ENCODE data around the gene FRYL. TPM values are rescaled to one million over a fixed set of nuclear protein-coding genes. Genes with fewer than 3 reads are reported as not detected.
A peak's percentile ranks its signal among the peaks of the same experiment; 100 is the strongest.

The FRYL gene
- total RNA-seq, 2 donors from 2014 or later, result 71.7 TPM

- Mint-ChIP-seq H3K36me3 (ENCODE audit: insufficient read depth in 2 of 2) (peaks cover 2 to 10% of the 10 kb centered on the region in 2 donors), H3K27ac (no peak overlapping the region), H3K4me3 (no peak overlapping the region), H3K4me1 (ENCODE audit: low read depth) (peaks cover 23% of the 10 kb centered on the region), H3K9me3 (peaks cover 4% of the 10 kb centered on the region in 2 donors), H3K27me3 (ENCODE audit: low read depth) (no peaks in the 10 kb centered on the region)
- DNase-seq (no peak), ATAC-seq (replicated peaks in 1 of 2) (no peak)
Measured at GRCh38 chr4:48670587-48670986, 109.5 kb downstream of the FRYL start.

GRCh38 chr4:48669086-48669485, 111.0 kb downstream of the FRYL start:
- Mint-ChIP-seq H3K4me1 (ENCODE audit: low read depth) (peaks cover 23% of the 10 kb centered on the region), H3K9me3 (peaks cover 4% of the 10 kb centered on the region in 2 donors), H3K36me3 (ENCODE audit: insufficient read depth in 2 of 2) (peaks cover 2 to 10% of the 10 kb centered on the region in 2 donors), H3K27me3 (ENCODE audit: low read depth) (no peaks in the 10 kb centered on the region), H3K4me3 (no peak overlapping the region), H3K27ac (no peak overlapping the region)
- ATAC-seq (replicated peaks in 1 of 2), result no peak
- no peak for DNase-seq

- H3K4me3 Mint-ChIP-seq, result no peak overlapping the region
- H3K36me3 Mint-ChIP-seq (ENCODE audit: insufficient read depth in 2 of 2), result peaks cover 3 to 15% of the 10 kb centered on the region in 2 donors
- H3K27ac Mint-ChIP-seq, result no peak overlapping the region
- peaks cover 4% of the 10 kb centered on the region in 2 donors for H3K9me3 Mint-ChIP-seq
- peaks cover 21% of the 10 kb centered on the region for H3K4me1 Mint-ChIP-seq (ENCODE audit: low read depth)
- ATAC-seq (replicated peaks in 1 of 2) (no peak), DNase-seq (no peak)
- no peaks in the 10 kb centered on the region for H3K27me3 Mint-ChIP-seq (ENCODE audit: low read depth)
Measured at GRCh38 chr4:48668254-48669017, 111.6 kb downstream of the FRYL start.

- no peak for DNase-seq
- Mint-ChIP-seq H3K27me3 (ENCODE audit: low read depth) (no peaks in the 10 kb centered on the region), H3K4me3 (no peak overlapping the region), H3K9me3 (peaks cover 4% of the 10 kb centered on the region in 2 donors), H3K36me3 (ENCODE audit: insufficient read depth in 2 of 2) (peaks cover 3 to 18% of the 10 kb centered on the region in 2 donors), H3K27ac (no peak overlapping the region), H3K4me1 (ENCODE audit: low read depth) (peaks cover 14% of the 10 kb centered on the region)
- ATAC-seq (replicated peaks in 1 of 2), result no peak
Measured at GRCh38 chr4:48667148-48667547, 112.9 kb downstream of the FRYL start.

- ATAC-seq (replicated peaks in 1 of 2), result peak; percentile 64 to 76
- Mint-ChIP-seq H3K9me3 (peaks cover 2 to 5% of the 10 kb centered on the region in 2 donors), H3K36me3 (ENCODE audit: insufficient read depth in 2 of 2) (peaks cover 2 to 17% of the 10 kb centered on the region in 2 donors), H3K27me3 (ENCODE audit: low read depth) (no peaks in the 10 kb centered on the region), H3K27ac (peak overlapping the region; percentile 42), H3K4me3 (peak overlapping the region in 1 of 2 donors; percentile 47), H3K4me1 (ENCODE audit: low read depth) (peaks cover 21% of the 10 kb centered on the region)
- no peak for DNase-seq
Measured at GRCh38 chr4:48665555-48666186, 114.4 kb downstream of the FRYL start.

GRCh38 chr4:48664938-48665337, 115.1 kb downstream of the FRYL start:
- ATAC-seq (replicated peaks in 1 of 2) (no peak), DNase-seq (no peak)
- Mint-ChIP-seq H3K9me3 (peaks cover 0 to 2% of the 10 kb centered on the region in 2 donors), H3K4me3 (no peak overlapping the region), H3K4me1 (ENCODE audit: low read depth) (peaks cover 21% of the 10 kb centered on the region), H3K27me3 (ENCODE audit: low read depth) (no peaks in the 10 kb centered on the region), H3K36me3 (ENCODE audit: insufficient read depth in 2 of 2) (peaks cover 1 to 15% of the 10 kb centered on the region in 2 donors), H3K27ac (no peak overlapping the region)

- peaks cover 0 to 2% of the 10 kb centered on the region in 2 donors for H3K9me3 Mint-ChIP-seq
- H3K27ac Mint-ChIP-seq, result no peak overlapping the region
- peaks cover 15% of the 10 kb centered on the region for H3K4me1 Mint-ChIP-seq (ENCODE audit: low read depth)
- no peak for ATAC-seq (replicated peaks in 1 of 2)
- H3K36me3 Mint-ChIP-seq (ENCODE audit: insufficient read depth in 2 of 2), result peaks cover 1 to 17% of the 10 kb centered on the region in 2 donors
- no peaks in the 10 kb centered on the region for H3K27me3 Mint-ChIP-seq (ENCODE audit: low read depth)
- DNase-seq, result no peak
- no peak overlapping the region for H3K4me3 Mint-ChIP-seq
Measured at GRCh38 chr4:48661391-48661790, 118.7 kb downstream of the FRYL start.

GRCh38 chr4:48660347-48660746, 119.7 kb downstream of the FRYL start:
- H3K4me1 Mint-ChIP-seq (ENCODE audit: low read depth), result peaks cover 9% of the 10 kb centered on the region
- peaks cover 1 to 17% of the 10 kb centered on the region in 2 donors for H3K36me3 Mint-ChIP-seq (ENCODE audit: insufficient read depth in 2 of 2)
- H3K27ac Mint-ChIP-seq, result no peak overlapping the region
- no peak overlapping the region for H3K4me3 Mint-ChIP-seq
- H3K27me3 Mint-ChIP-seq (ENCODE audit: low read depth), result no peaks in the 10 kb centered on the region
- H3K9me3 Mint-ChIP-seq, result peaks cover 0 to 2% of the 10 kb centered on the region in 2 donors
- ATAC-seq (replicated peaks in 1 of 2), result no peak
- no peak for DNase-seq

- H3K4me3 Mint-ChIP-seq, result peak overlapping the region; percentile 8 to 76
- ATAC-seq (replicated peaks in 1 of 2) (no peak), DNase-seq (no peak)
- no peaks in the 10 kb centered on the region for H3K27me3 Mint-ChIP-seq (ENCODE audit: low read depth)
- no peak overlapping the region for H3K27ac Mint-ChIP-seq
- H3K4me1 Mint-ChIP-seq (ENCODE audit: low read depth), result peaks cover 44% of the 10 kb centered on the region
- no peaks in the 10 kb centered on the region for H3K9me3 Mint-ChIP-seq
- H3K36me3 Mint-ChIP-seq (ENCODE audit: insufficient read depth in 2 of 2), result no peaks in the 10 kb centered on the region
Measured at GRCh38 chr4:48654015-48654664, 125.9 kb downstream of the FRYL start.

GRCh38 chr4:48653217-48654014, 126.7 kb downstream of the FRYL start:
- no peaks in the 10 kb centered on the region for H3K27me3 Mint-ChIP-seq (ENCODE audit: low read depth)
- peak; percentile 32 to 62 for ATAC-seq (replicated peaks in 1 of 2)
- peaks cover 44% of the 10 kb centered on the region for H3K4me1 Mint-ChIP-seq (ENCODE audit: low read depth)
- DNase-seq, result no peak
- H3K4me3 Mint-ChIP-seq, result peak overlapping the region; percentile 8 to 35
- no peak overlapping the region for H3K27ac Mint-ChIP-seq
- no peaks in the 10 kb centered on the region for H3K36me3 Mint-ChIP-seq (ENCODE audit: insufficient read depth in 2 of 2)
- H3K9me3 Mint-ChIP-seq, result no peaks in the 10 kb centered on the region

GRCh38 chr4:48651914-48652313, 128.2 kb downstream of the FRYL start:
- Mint-ChIP-seq H3K36me3 (ENCODE audit: insufficient read depth in 2 of 2) (no peaks in the 10 kb centered on the region), H3K4me1 (ENCODE audit: low read depth) (peaks cover 44% of the 10 kb centered on the region)

GRCh38 chr4:48649505-48649904, 130.6 kb downstream of the FRYL start:
- H3K9me3 Mint-ChIP-seq, result no peaks in the 10 kb centered on the region
- ATAC-seq (replicated peaks in 1 of 2), result no peak

More at GRCh38 chr4:48651914-48652313, 128.2 kb downstream of the FRYL start:
- Mint-ChIP-seq H3K27me3 (ENCODE audit: low read depth) (no peaks in the 10 kb centered on the region), H3K9me3 (no peaks in the 10 kb centered on the region), H3K4me3 (no peak overlapping the region), H3K27ac (no peak overlapping the region)
- ATAC-seq (replicated peaks in 1 of 2) (peak; percentile 39 to 49), DNase-seq (no peak)

More at GRCh38 chr4:48649505-48649904, 130.6 kb downstream of the FRYL start:
- DNase-seq, result no peak
- no peaks in the 10 kb centered on the region for H3K27me3 Mint-ChIP-seq (ENCODE audit: low read depth)
- no peaks in the 10 kb centered on the region for H3K36me3 Mint-ChIP-seq (ENCODE audit: insufficient read depth in 2 of 2)
- H3K27ac Mint-ChIP-seq, result no peak overlapping the region
- peaks cover 35% of the 10 kb centered on the region for H3K4me1 Mint-ChIP-seq (ENCODE audit: low read depth)
- no peak overlapping the region for H3K4me3 Mint-ChIP-seq
